ENCODE results near the gene IRF4.

DNA sequence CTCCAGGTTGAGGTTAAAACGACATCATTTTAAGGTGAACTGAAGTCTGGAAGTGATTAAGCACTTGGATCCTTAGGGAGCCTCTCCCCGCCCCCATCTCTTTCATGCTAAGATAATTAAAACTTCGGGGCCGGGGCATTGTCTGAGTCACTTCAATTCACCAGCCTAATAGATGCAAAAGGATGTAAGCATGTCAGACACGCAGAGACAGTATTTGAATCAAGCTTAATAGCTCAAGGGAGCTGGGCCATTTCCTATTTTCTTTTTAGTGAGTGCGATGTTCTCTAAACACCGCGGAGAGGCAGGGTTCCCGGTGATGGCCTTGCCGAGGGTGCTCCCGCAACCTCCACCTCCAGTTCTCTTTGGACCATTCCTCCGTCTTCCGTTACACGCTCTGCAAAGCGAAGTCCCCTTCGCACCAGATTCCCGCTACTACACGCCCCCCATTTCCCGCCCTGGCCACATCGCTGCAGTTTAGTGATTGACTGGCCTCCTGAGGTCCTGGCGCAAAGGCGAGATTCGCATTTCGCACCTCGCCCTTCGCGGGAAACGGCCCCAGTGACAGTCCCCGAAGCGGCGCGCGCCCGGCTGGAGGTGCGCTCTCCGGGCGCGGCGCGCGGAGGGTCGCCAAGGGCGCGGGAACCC lies 516 bp upstream of the IRF4 start:
- TF ChIP-seq, protein P1, sequence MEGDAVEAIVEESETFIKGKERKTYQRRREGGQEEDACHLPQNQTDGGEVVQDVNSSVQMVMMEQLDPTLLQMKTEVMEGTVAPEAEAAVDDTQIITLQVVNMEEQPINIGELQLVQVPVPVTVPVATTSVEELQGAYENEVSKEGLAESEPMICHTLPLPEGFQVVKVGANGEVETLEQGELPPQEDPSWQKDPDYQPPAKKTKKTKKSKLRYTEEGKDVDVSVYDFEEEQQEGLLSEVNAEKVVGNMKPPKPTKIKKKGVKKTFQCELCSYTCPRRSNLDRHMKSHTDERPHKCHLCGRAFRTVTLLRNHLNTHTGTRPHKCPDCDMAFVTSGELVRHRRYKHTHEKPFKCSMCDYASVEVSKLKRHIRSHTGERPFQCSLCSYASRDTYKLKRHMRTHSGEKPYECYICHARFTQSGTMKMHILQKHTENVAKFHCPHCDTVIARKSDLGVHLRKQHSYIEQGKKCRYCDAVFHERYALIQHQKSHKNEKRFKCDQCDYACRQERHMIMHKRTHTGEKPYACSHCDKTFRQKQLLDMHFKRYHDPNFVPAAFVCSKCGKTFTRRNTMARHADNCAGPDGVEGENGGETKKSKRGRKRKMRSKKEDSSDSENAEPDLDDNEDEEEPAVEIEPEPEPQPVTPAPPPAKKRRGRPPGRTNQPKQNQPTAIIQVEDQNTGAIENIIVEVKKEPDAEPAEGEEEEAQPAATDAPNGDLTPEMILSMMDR (IDR thresholded peaks at IDR 0.05) = no peak
- TF ChIP-seq EZH2phosphoT487 (IDR thresholded peaks at IDR 0.05) (peak; percentile 13), EZH2 (IDR thresholded peaks at IDR 0.05) (peak; percentile 58)
